Hepatocyte (in vitro differentiated cells): ENCODE measurements around the gene PAFAH2. TPM values are rescaled to one million over a fixed set of nuclear protein-coding genes. Genes with fewer than 3 reads are reported as not detected.

ENCODE experiments used
- DNase-seq: peaks from one replicate; pipeline ENCODE4 v3.0.0-alpha.2; 2016; ENCODE audit warnings: low spot score
- H2AFZ ChIP-seq: fragments of 200-600 bp; sonication (generic); 2 replicates; pipeline ENCODE4 v1.6.0; 2016; ENCODE audit warnings: antibody characterized with exemption, mild to moderate bottlenecking
- H3K27ac ChIP-seq: fragments of 200-600 bp; sonication (generic); 2 replicates; pipeline ENCODE4 v1.5.1; 2016; ENCODE audit warnings: mild to moderate bottlenecking
- H3K27me3 ChIP-seq: fragments of 200-600 bp; sonication (generic); 2 replicates; pipeline ENCODE4 v1.6.1; 2016
- H3K36me3 ChIP-seq: fragments of 200-600 bp; sonication (generic); replicated peaks from 2 replicates; pipeline ENCODE4 v1.5.1; 2016; ENCODE audit warnings: low read depth; ENCODE audit not compliant: insufficient read depth
- H3K4me1 ChIP-seq: fragments of 200-600 bp; sonication (generic); 2 replicates; pipeline ENCODE4 v1.5.1; 2016; ENCODE audit warnings: mild to moderate bottlenecking, moderate library complexity; ENCODE audit not compliant: insufficient read depth
- H3K4me2 ChIP-seq: fragments of 200-600 bp; sonication (generic); 2 replicates; pipeline ENCODE4 v1.6.0; 2016
- H3K4me3 ChIP-seq: fragments of 200-600 bp; sonication (generic); 2 replicates; pipeline ENCODE4 v1.5.1; 2016; ENCODE audit warnings: mild to moderate bottlenecking
- H3K79me2 ChIP-seq: fragments of 200-600 bp; sonication (generic); 2 replicates; pipeline ENCODE4 v1.6.0; 2017; ENCODE audit warnings: mild to moderate bottlenecking
- H3K9me2 ChIP-seq: fragments of 200-600 bp; sonication (generic); replicated peaks from 2 replicates; pipeline ENCODE4 v1.6.0; 2017; ENCODE audit warnings: mild to moderate bottlenecking; ENCODE audit not compliant: insufficient read depth
- H3K9me3 ChIP-seq: fragments of 200-600 bp; sonication (generic); 2 replicates; pipeline ENCODE4 v1.5.1; 2016; ENCODE audit warnings: low read depth, mild to moderate bottlenecking
- H4K20me1 ChIP-seq: fragments of 200-600 bp; sonication (generic); 2 replicates; pipeline ENCODE4 v1.6.0; 2016; ENCODE audit warnings: mild to moderate bottlenecking; ENCODE audit not compliant: insufficient read depth, poor library complexity, severe bottlenecking
- EZH2 ChIP-seq: fragments of 200-600 bp; sonication (generic); IDR thresholded peaks from 2 replicates; pipeline ENCODE4 v1.6.1; 2016; ENCODE audit warnings: antibody characterized with exemption, mild to moderate bottlenecking, borderline replicate concordance
- EZH2phosphoT487 ChIP-seq: fragments of 200-600 bp; sonication (generic); IDR thresholded peaks from one replicate; pipeline ENCODE4 v1.6.1; 2018; ENCODE audit warnings: antibody characterized with exemption, mild to moderate bottlenecking, low read depth, moderate library complexity; ENCODE audit not compliant: unreplicated experiment, severe bottlenecking
- WGBS: methylation state at CpG from one replicate; pipeline ENCODE4 v1.1.6; 2016; ENCODE audit warnings: low lambda C conversion rate; ENCODE audit errors: missing lambda C conversion rate; 5-methylcytosine and 5-hydroxymethylcytosine counted together
- polyA plus RNA-seq: library from polyadenylated mRNA; unstranded; fragments of >200 nt; fragmentation: Nextera tagmentation; extraction: Ambion mirVana; gene quantifications from 2 replicates; pipeline ENCODE4 v1.2.1, GENCODE V29; 2016
- total RNA-seq: library from RNA; depleted of rRNA; stranded (reverse); fragments of >200 nt; gene quantifications from 2 replicates; pipeline ENCODE4 v1.2.3, GENCODE V29; 2014
- TF ChIP-seq, protein P1 (sequence below): fragments of 200-600 bp; sonication (generic); IDR thresholded peaks from 2 replicates; pipeline ENCODE4 v1.5.1; 2016; ENCODE audit warnings: antibody characterized with exemption, mild to moderate bottlenecking; ENCODE audit not compliant: poor library complexity

The PAFAH2 gene
- total and polyA plus RNA-seq, 2 experiments from 2014 or later = 22.7 to 24.6 TPM

DNA sequence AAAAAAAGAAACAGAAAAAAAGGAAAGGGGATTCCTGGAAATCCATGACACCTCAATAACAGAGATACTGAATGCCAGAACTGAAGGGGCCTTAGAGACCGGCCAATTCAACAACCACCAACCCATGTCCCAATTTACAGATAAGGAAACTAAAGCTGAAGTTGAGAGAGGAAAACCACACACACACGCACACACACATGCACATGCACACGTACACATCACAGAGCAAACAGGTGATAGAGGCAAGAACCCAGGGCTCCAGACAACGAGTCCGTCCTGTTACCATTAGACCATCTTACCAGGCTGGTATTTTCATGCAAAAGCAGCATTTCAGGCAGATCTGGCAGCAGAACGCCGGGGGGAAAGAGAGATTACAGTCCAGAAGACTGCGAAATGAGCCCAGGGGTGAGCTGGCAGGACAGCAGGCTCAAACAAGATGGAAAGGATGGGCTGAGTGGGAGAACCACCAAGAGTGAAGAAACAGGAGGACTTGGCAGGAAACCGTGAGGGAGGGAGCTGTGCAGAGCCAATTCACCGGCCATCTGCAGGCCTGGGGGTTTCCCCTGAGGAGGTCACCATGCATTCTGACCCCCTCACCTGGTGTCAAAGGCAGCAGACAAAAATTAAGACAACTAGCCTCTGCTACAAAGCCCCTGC lies 43.5 kb downstream of the PAFAH2 start:
- no peak overlapping the region for H3K27ac ChIP-seq
- H3K4me1 ChIP-seq = no peaks in the 10 kb centered on the region
- H3K4me3 ChIP-seq = no peak overlapping the region
- no peaks in the 10 kb centered on the region for H3K27me3 ChIP-seq
- no peaks in the 10 kb centered on the region for H3K9me2 ChIP-seq
- H3K9me3 ChIP-seq = no peaks in the 10 kb centered on the region
- TF ChIP-seq, protein P1, sequence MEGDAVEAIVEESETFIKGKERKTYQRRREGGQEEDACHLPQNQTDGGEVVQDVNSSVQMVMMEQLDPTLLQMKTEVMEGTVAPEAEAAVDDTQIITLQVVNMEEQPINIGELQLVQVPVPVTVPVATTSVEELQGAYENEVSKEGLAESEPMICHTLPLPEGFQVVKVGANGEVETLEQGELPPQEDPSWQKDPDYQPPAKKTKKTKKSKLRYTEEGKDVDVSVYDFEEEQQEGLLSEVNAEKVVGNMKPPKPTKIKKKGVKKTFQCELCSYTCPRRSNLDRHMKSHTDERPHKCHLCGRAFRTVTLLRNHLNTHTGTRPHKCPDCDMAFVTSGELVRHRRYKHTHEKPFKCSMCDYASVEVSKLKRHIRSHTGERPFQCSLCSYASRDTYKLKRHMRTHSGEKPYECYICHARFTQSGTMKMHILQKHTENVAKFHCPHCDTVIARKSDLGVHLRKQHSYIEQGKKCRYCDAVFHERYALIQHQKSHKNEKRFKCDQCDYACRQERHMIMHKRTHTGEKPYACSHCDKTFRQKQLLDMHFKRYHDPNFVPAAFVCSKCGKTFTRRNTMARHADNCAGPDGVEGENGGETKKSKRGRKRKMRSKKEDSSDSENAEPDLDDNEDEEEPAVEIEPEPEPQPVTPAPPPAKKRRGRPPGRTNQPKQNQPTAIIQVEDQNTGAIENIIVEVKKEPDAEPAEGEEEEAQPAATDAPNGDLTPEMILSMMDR = no peak
- TF ChIP-seq EZH2 = no peak
- H3K79me2 ChIP-seq = no peaks in the 10 kb centered on the region
- 88% methylated on average over 10 of the region's 10 CpGs for WGBS
- no peak overlapping the region for H3K4me2 ChIP-seq
- H3K36me3 ChIP-seq = no peaks in the 10 kb centered on the region
- DNase-seq = no peak
- no peak overlapping the region for H2AFZ ChIP-seq
- H4K20me1 ChIP-seq = no peaks in the 10 kb centered on the region

DNA sequence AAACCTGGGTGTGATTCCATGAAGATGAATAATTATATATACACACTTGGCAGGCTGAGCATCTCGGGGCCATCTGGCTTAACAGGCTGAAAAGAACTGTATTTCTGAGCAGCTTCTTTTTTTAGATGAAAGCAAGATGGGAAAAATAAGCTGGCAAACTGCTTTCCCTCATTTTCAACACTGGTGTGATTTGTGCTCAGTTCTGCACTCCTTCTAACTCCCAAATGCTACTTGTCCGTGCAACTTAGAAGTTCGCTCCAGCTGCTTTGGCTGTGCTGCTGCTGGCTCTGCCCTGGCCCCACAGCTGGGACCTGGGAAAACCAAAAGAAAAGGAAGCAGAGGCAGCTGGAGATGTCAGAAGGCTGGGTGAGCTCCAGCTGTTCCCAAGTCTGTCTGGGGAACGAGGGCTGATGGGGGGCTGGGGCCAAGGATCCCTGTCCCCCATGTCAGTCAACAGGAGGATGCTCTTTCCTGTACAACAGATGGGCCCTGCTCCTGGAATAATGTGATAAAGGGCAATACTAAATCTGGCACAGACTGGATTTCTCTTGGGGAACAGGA lies 44.9 kb downstream of the PAFAH2 start:
- Histone ChIP-seq H3K36me3 (no peaks in the 10 kb centered on the region), H4K20me1 (no peaks in the 10 kb centered on the region), H3K9me2 (no peaks in the 10 kb centered on the region), H3K9me3 (no peaks in the 10 kb centered on the region), H3K27me3 (no peaks in the 10 kb centered on the region), H3K79me2 (no peaks in the 10 kb centered on the region), H3K4me2 (no peak overlapping the region), H3K4me1 (no peaks in the 10 kb centered on the region), H2AFZ (no peak overlapping the region), H3K4me3 (no peak overlapping the region), H3K27ac (no peak overlapping the region)
- DNase-seq = no peak
- WGBS = 65% methylated on average over 4 of the region's 4 CpGs
- TF ChIP-seq EZH2 (no peak), EZH2phosphoT487 (no peak)
- TF ChIP-seq, protein P1 = no peak

DNA sequence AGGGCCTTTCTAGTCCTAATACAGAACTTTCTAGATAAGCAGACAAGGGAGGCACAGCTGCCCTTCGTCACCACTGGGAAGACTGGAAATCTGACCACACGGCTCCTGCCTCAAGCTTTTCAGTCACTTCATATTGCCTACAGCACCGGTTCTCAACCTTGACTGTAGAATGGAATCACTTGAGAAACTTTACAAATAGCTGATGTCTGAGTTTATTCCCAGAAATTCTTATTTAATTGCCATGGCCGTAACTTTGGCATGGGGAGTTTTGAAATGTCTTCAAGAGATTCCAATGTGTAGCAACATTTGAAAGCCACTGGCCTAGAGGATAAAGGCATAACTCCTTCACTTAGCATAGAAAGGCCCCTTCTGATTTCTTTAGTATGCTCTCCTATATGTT lies 49.2 kb downstream of the PAFAH2 start:
- Histone ChIP-seq H2AFZ (no peak overlapping the region), H3K27ac (no peak overlapping the region), H3K4me3 (no peak overlapping the region), H3K4me1 (no peaks in the 10 kb centered on the region), H4K20me1 (no peaks in the 10 kb centered on the region), H3K79me2 (no peaks in the 10 kb centered on the region), H3K9me3 (no peaks in the 10 kb centered on the region), H3K9me2 (no peaks in the 10 kb centered on the region), H3K4me2 (no peak overlapping the region), H3K36me3 (no peaks in the 10 kb centered on the region), H3K27me3 (no peaks in the 10 kb centered on the region)
- WGBS = 81% methylated on average over 4 of the region's 4 CpGs
- no peak for TF ChIP-seq EZH2phosphoT487
- no peak for TF ChIP-seq EZH2
- DNase-seq = no peak

DNA sequence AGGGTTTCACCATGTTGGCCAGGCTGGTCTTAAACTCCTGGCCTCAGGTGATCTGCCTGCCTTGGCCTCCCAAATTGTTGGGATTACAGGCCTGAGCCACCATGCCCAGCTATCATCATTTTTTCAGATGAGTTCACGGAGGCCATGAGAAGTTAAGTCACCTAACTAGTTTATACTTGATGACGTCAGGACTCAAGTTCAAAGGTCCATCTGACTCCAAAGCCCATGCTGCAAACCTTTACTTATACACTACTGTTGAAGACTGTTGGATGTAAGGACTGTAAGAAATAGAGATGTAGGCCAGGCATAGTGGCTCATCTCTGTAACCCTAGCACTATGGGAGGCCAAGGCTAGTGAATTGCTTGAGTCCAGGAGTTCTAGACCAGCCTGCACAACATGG lies 50.8 kb downstream of the PAFAH2 start:
- TF ChIP-seq, protein P1 = no peak
- TF ChIP-seq EZH2 (no peak), EZH2phosphoT487 (no peak)
- Histone ChIP-seq H3K9me3 (no peaks in the 10 kb centered on the region), H4K20me1 (no peaks in the 10 kb centered on the region), H3K4me2 (no peak overlapping the region), H3K9me2 (no peaks in the 10 kb centered on the region), H3K4me1 (no peaks in the 10 kb centered on the region), H3K27ac (no peak overlapping the region), H3K36me3 (no peaks in the 10 kb centered on the region), H3K27me3 (no peaks in the 10 kb centered on the region), H2AFZ (no peak overlapping the region), H3K4me3 (no peak overlapping the region), H3K79me2 (no peaks in the 10 kb centered on the region)
- no peak for DNase-seq
- WGBS = 69% methylated on average over 2 of the region's 2 CpGs
